GM18507 (cell line): ENCODE results near the gene AFAP1L1.

ENCODE experiments used
- DNase-seq: peaks from one replicate; pipeline ENCODE4 v3.0.0; 2011; ENCODE audit warnings: low read depth; ENCODE audit not compliant: insufficient read length; ENCODE audit errors: extremely low spot score
- FAIRE-seq: peaks from 2 replicates; lab custom pipeline; 2011; peaks lifted over from hg19 to GRCh38; lab: Jason Lieb, UNC

AFAP1L1 gene

GRCh38 chr5:149363358-149363757, 91.7 kb downstream of the AFAP1L1 start:
- FAIRE-seq (no peak), DNase-seq (no peak)

GRCh38 chr5:149363936-149364335, 92.3 kb downstream of the AFAP1L1 start:
- no peak for FAIRE-seq
- no peak for DNase-seq

- no peak for FAIRE-seq
These were observed 93.1 kb downstream of the AFAP1L1 start for GRCh38 chr5:149364719-149365118.

GRCh38 chr5:149365418-149365817, 93.8 kb downstream of the AFAP1L1 start:
- DNase-seq (no peak), FAIRE-seq (no peak)

More at GRCh38 chr5:149364719-149365118, 93.1 kb downstream of the AFAP1L1 start:
- no peak for DNase-seq

GRCh38 chr5:149366169-149366729, 94.6 kb downstream of the AFAP1L1 start:
- DNase-seq, result no peak
- FAIRE-seq, result no peak

- FAIRE-seq (peak; percentile 78), DNase-seq (peak; percentile 45)
These were observed 95.8 kb downstream of the AFAP1L1 start for GRCh38 chr5:149367249-149367971.

- DNase-seq (no peak), FAIRE-seq (no peak)
These were observed 96.5 kb downstream of the AFAP1L1 start for GRCh38 chr5:149367972-149368645.

- no peak for DNase-seq
- no peak for FAIRE-seq
These were observed 99.2 kb downstream of the AFAP1L1 start for GRCh38 chr5:149370878-149371277.

GRCh38 chr5:149371296-149371962, 99.8 kb downstream of the AFAP1L1 start:
- FAIRE-seq (peak; percentile 70), DNase-seq (peak; percentile 43)

- DNase-seq (no peak), FAIRE-seq (no peak)
These were observed 100.6 kb downstream of the AFAP1L1 start for GRCh38 chr5:149372076-149372795.

- FAIRE-seq (no peak), DNase-seq (no peak)
These were observed 101.3 kb downstream of the AFAP1L1 start for GRCh38 chr5:149372932-149373331.

- no peak for DNase-seq
- FAIRE-seq, result no peak
These were observed 102.6 kb downstream of the AFAP1L1 start for GRCh38 chr5:149374303-149374702.

GRCh38 chr5:149374801-149375200, 103.1 kb downstream of the AFAP1L1 start:
- DNase-seq, result no peak
- no peak for FAIRE-seq

GRCh38 chr5:149375434-149375833, 103.8 kb downstream of the AFAP1L1 start:
- no peak for FAIRE-seq
- DNase-seq, result no peak

- no peak for FAIRE-seq
- DNase-seq, result no peak
These were observed 104.4 kb downstream of the AFAP1L1 start for GRCh38 chr5:149376104-149376503.

GRCh38 chr5:149376711-149377447, 105.2 kb downstream of the AFAP1L1 start:
- DNase-seq (no peak), FAIRE-seq (no peak)

GRCh38 chr5:149378241-149378820, 106.7 kb downstream of the AFAP1L1 start:
- FAIRE-seq (no peak), DNase-seq (no peak)

- FAIRE-seq (no peak), DNase-seq (no peak)
These were observed 107.6 kb downstream of the AFAP1L1 start, which contains the start of gene IL17B for GRCh38 chr5:149379177-149379761. Gene IL17B (minus strand): TSS chr5:149379292. CDS start chr5:149379225, 67 bp downstream.
